Astrocyte (in vitro differentiated cells and primary cell): Measurements from ENCODE around the gene IGSF21. TPM values are rescaled to one million over a fixed set of nuclear protein-coding genes. Genes with fewer than 3 reads are reported as not detected.

Experiments used
- DNase-seq: peaks from one replicate; pipeline ENCODE4 v3.0.0-alpha.2; 2010; ENCODE audit warnings: low read depth
- FAIRE-seq: peaks from 2 replicates; lab custom pipeline; 2011; peaks lifted over from hg19 to GRCh38; lab: Jason Lieb, UNC
- H2AFZ ChIP-seq: 2 replicates; pipeline ENCODE4 v1.6.0; 2012; ENCODE audit warnings: low read depth, low read length, inconsistent platforms
- H3K27ac ChIP-seq: 2 replicates; pipeline ENCODE4 v1.5.1; 2011; ENCODE audit warnings: low read depth, low read length, inconsistent platforms
- H3K27me3 ChIP-seq: 2 replicates; pipeline ENCODE4 v1.6.0; 2011; ENCODE audit warnings: low read length, inconsistent platforms; ENCODE audit not compliant: insufficient read depth
- H3K36me3 ChIP-seq: 2 replicates; pipeline ENCODE4 v1.5.1; 2011; ENCODE audit warnings: low read length, inconsistent platforms; ENCODE audit not compliant: insufficient read depth
- H3K4me1 ChIP-seq: 2 replicates; pipeline ENCODE4 v1.5.1; 2011; ENCODE audit warnings: low read length, inconsistent platforms; ENCODE audit not compliant: insufficient read depth
- H3K4me2 ChIP-seq: 2 replicates; pipeline ENCODE4 v1.6.0; 2012; ENCODE audit warnings: low read length, inconsistent platforms
- H3K4me3 ChIP-seq: 2 replicates; pipeline ENCODE4 v1.5.1; 2011; ENCODE audit warnings: low read depth, mild to moderate bottlenecking, low read length, inconsistent platforms; ENCODE audit not compliant: insufficient read depth
- H3K79me2 ChIP-seq: 2 replicates; pipeline ENCODE4 v1.6.0; 2012; ENCODE audit warnings: mild to moderate bottlenecking, low read length, inconsistent platforms; ENCODE audit not compliant: insufficient read depth
- H3K9ac ChIP-seq: 2 replicates; pipeline ENCODE4 v1.6.0; 2012; ENCODE audit warnings: mild to moderate bottlenecking, low read length, inconsistent platforms
- H3K9me3 ChIP-seq: 2 replicates; pipeline ENCODE4 v1.5.1; 2012; ENCODE audit warnings: low read depth, mild to moderate bottlenecking, low read length, inconsistent platforms; ENCODE audit not compliant: insufficient read depth
- H4K20me1 ChIP-seq: 2 replicates; pipeline ENCODE4 v1.6.0; 2012; ENCODE audit warnings: low read length, inconsistent platforms; ENCODE audit not compliant: insufficient read depth
- H3K27ac Mint-ChIP-seq: one replicate; pipeline ENCODE4 v1.8.0; 2021; ENCODE audit warnings: mild to moderate bottlenecking, mixed read lengths; ENCODE audit not compliant: unreplicated experiment
- H3K27me3 Mint-ChIP-seq: one replicate; pipeline ENCODE4 v1.8.0; 2021; ENCODE audit warnings: low read depth, mixed read lengths; ENCODE audit not compliant: unreplicated experiment
- H3K36me3 Mint-ChIP-seq: one replicate; pipeline ENCODE4 v1.8.0; 2021; ENCODE audit warnings: low read depth, mixed read lengths; ENCODE audit not compliant: unreplicated experiment
- H3K4me1 Mint-ChIP-seq: one replicate; pipeline ENCODE4 v1.8.0; 2021; ENCODE audit warnings: low read depth, mixed read lengths; ENCODE audit not compliant: unreplicated experiment
- H3K4me3 Mint-ChIP-seq: one replicate; pipeline ENCODE4 v1.8.0; 2021; ENCODE audit warnings: mild to moderate bottlenecking, moderate library complexity, mixed read lengths; ENCODE audit not compliant: unreplicated experiment
- H3K9me3 Mint-ChIP-seq: one replicate; pipeline ENCODE4 v1.8.0; 2021; ENCODE audit warnings: mild to moderate bottlenecking, mixed read lengths; ENCODE audit not compliant: unreplicated experiment
- EZH2 ChIP-seq: IDR thresholded peaks from 2 replicates; pipeline ENCODE4 v1.6.1; 2012; ENCODE audit warnings: mild to moderate bottlenecking, low read length, inconsistent platforms; ENCODE audit not compliant: insufficient read depth
- total RNA-seq: library from RNA; stranded (reverse); gene quantifications from 2 replicates; pipeline ENCODE4 v1.2.1, GENCODE V29; 2021
- TF ChIP-seq, protein P1 (sequence below): IDR thresholded peaks from 2 replicates; pipeline ENCODE4 v1.5.1; 2011; ENCODE audit warnings: low read depth, mild to moderate bottlenecking, inconsistent platforms, low read length, moderate library complexity; ENCODE audit not compliant: insufficient read depth

IGSF21 gene
- total RNA-seq, 1 donor from 2014 or later: not detected

DNA sequence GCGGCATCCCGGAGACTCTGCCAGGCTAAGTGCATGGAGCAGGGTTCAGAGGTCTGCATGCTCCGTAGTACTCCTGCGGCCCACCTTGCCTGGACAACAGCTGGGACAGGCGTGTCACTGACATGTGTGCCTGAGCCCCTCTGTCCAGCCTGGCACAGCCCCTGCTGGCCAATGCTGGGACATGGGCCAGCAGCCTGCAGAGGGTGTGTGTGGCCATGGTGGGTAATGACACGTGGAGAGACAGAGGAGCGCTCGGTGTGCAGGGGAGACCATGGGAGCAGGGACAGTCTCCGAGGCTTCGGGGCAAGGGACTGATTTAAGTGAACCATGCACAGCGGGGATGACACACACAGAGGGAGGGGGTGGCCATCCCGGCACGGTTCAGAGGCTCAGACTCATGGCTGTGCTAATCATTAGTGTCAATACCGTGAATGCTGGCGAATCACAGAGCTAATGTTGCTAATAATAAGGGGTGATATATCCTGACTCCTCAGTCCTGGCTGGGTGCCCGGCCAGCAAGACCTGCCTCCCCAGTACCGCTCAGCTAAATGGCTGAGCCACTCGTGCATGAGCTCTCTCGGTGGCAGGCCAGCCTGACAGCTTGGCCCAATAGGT is 41.5 kb downstream of the IGSF21 start:
- DNase-seq (no peak), FAIRE-seq (no peak)
- no peak overlapping the region for H2AFZ ChIP-seq
- no peaks in the 10 kb centered on the region for H3K4me1 ChIP-seq
- H3K27me3 ChIP-seq: peaks cover 2% of the 10 kb centered on the region
- no peak for TF ChIP-seq EZH2
- TF ChIP-seq, protein P1, sequence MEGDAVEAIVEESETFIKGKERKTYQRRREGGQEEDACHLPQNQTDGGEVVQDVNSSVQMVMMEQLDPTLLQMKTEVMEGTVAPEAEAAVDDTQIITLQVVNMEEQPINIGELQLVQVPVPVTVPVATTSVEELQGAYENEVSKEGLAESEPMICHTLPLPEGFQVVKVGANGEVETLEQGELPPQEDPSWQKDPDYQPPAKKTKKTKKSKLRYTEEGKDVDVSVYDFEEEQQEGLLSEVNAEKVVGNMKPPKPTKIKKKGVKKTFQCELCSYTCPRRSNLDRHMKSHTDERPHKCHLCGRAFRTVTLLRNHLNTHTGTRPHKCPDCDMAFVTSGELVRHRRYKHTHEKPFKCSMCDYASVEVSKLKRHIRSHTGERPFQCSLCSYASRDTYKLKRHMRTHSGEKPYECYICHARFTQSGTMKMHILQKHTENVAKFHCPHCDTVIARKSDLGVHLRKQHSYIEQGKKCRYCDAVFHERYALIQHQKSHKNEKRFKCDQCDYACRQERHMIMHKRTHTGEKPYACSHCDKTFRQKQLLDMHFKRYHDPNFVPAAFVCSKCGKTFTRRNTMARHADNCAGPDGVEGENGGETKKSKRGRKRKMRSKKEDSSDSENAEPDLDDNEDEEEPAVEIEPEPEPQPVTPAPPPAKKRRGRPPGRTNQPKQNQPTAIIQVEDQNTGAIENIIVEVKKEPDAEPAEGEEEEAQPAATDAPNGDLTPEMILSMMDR: no peak
- H4K20me1 ChIP-seq: no peaks in the 10 kb centered on the region
- no peak overlapping the region for H3K27ac ChIP-seq
- Mint-ChIP-seq H3K4me1 (peaks cover 6% of the 10 kb centered on the region), H3K27ac (no peak overlapping the region), H3K27me3 (peaks cover 29% of the 10 kb centered on the region), H3K4me3 (no peak overlapping the region), H3K9me3 (no peaks in the 10 kb centered on the region), H3K36me3 (no peaks in the 10 kb centered on the region)
- no peak overlapping the region for H3K4me3 ChIP-seq
- H3K4me2 ChIP-seq: no peak overlapping the region
- H3K79me2 ChIP-seq: no peaks in the 10 kb centered on the region
- H3K36me3 ChIP-seq: no peaks in the 10 kb centered on the region
- no peak overlapping the region for H3K9ac ChIP-seq
- no peaks in the 10 kb centered on the region for H3K9me3 ChIP-seq

GRCh38 chr1:18151436-18152122 is 44.0 kb downstream of the IGSF21 start:
- Mint-ChIP-seq H3K9me3 (no peaks in the 10 kb centered on the region), H3K4me3 (no peak overlapping the region), H3K27ac (no peak overlapping the region), H3K36me3 (no peaks in the 10 kb centered on the region), H3K4me1 (peaks cover 4% of the 10 kb centered on the region), H3K27me3 (peaks cover 37% of the 10 kb centered on the region)
- no peak overlapping the region for H3K4me2 ChIP-seq
- no peaks in the 10 kb centered on the region for H4K20me1 ChIP-seq
- H3K9me3 ChIP-seq: no peaks in the 10 kb centered on the region
- no peaks in the 10 kb centered on the region for H3K4me1 ChIP-seq
- no peak overlapping the region for H3K9ac ChIP-seq
- H3K27me3 ChIP-seq: peaks cover 2% of the 10 kb centered on the region
- no peak overlapping the region for H3K4me3 ChIP-seq
- DNase-seq (no peak), FAIRE-seq (no peak)
- TF ChIP-seq, protein P1: no peak
- no peak for TF ChIP-seq EZH2
- no peaks in the 10 kb centered on the region for H3K36me3 ChIP-seq
- H2AFZ ChIP-seq: no peak overlapping the region
- H3K27ac ChIP-seq: no peak overlapping the region
- H3K79me2 ChIP-seq: no peaks in the 10 kb centered on the region
